ENCODE measurements around the gene EXT2.
A peak's percentile ranks its signal among the peaks of the same experiment; 100 is the strongest.

Gene EXT2

GRCh38 chr11:44133335-44133946 is 38.0 kb downstream of the EXT2 start:
- no peak overlapping the region for H3K27ac ChIP-seq (replicated peaks)
- TF ChIP-seq SPI1 (IDR thresholded peaks at IDR 0.05; ENCODE audit: borderline replicate concordance, low read depth) (no peak), POLR2AphosphoS5 (IDR thresholded peaks at IDR 0.05; ENCODE audit: low read depth) (no peak), GABPA (IDR thresholded peaks at IDR 0.05; ENCODE audit: low read depth) (no peak)
- TF ChIP-seq, protein P1, sequence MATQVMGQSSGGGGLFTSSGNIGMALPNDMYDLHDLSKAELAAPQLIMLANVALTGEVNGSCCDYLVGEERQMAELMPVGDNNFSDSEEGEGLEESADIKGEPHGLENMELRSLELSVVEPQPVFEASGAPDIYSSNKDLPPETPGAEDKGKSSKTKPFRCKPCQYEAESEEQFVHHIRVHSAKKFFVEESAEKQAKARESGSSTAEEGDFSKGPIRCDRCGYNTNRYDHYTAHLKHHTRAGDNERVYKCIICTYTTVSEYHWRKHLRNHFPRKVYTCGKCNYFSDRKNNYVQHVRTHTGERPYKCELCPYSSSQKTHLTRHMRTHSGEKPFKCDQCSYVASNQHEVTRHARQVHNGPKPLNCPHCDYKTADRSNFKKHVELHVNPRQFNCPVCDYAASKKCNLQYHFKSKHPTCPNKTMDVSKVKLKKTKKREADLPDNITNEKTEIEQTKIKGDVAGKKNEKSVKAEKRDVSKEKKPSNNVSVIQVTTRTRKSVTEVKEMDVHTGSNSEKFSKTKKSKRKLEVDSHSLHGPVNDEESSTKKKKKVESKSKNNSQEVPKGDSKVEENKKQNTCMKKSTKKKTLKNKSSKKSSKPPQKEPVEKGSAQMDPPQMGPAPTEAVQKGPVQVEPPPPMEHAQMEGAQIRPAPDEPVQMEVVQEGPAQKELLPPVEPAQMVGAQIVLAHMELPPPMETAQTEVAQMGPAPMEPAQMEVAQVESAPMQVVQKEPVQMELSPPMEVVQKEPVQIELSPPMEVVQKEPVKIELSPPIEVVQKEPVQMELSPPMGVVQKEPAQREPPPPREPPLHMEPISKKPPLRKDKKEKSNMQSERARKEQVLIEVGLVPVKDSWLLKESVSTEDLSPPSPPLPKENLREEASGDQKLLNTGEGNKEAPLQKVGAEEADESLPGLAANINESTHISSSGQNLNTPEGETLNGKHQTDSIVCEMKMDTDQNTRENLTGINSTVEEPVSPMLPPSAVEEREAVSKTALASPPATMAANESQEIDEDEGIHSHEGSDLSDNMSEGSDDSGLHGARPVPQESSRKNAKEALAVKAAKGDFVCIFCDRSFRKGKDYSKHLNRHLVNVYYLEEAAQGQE (IDR thresholded peaks at IDR 0.05; ENCODE audit: insufficient replicate concordance, low read depth): no peak
- TF ChIP-seq, protein P2, sequence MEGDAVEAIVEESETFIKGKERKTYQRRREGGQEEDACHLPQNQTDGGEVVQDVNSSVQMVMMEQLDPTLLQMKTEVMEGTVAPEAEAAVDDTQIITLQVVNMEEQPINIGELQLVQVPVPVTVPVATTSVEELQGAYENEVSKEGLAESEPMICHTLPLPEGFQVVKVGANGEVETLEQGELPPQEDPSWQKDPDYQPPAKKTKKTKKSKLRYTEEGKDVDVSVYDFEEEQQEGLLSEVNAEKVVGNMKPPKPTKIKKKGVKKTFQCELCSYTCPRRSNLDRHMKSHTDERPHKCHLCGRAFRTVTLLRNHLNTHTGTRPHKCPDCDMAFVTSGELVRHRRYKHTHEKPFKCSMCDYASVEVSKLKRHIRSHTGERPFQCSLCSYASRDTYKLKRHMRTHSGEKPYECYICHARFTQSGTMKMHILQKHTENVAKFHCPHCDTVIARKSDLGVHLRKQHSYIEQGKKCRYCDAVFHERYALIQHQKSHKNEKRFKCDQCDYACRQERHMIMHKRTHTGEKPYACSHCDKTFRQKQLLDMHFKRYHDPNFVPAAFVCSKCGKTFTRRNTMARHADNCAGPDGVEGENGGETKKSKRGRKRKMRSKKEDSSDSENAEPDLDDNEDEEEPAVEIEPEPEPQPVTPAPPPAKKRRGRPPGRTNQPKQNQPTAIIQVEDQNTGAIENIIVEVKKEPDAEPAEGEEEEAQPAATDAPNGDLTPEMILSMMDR (IDR thresholded peaks at IDR 0.05; ENCODE audit: insufficient read depth, low read length): peak; percentile 46
- H3K4me3 ChIP-seq (replicated peaks; ENCODE audit: insufficient read depth, low read length): no peak overlapping the region
- no peaks in the 10 kb centered on the region for H3K27me3 ChIP-seq (ENCODE audit: insufficient read depth, poor library complexity, severe bottlenecking)
- no peak for DNase-seq (ENCODE audit: low read depth in 1 of 2, low spot score in 1 of 2)

GRCh38 chr11:44134625-44135024 is 39.1 kb downstream of the EXT2 start:
- Histone ChIP-seq H3K27ac (replicated peaks) (no peak overlapping the region), H3K27me3 (ENCODE audit: insufficient read depth, poor library complexity, severe bottlenecking) (no peaks in the 10 kb centered on the region), H3K4me3 (replicated peaks; ENCODE audit: insufficient read depth, low read length) (no peak overlapping the region)
- TF ChIP-seq POLR2AphosphoS5 (IDR thresholded peaks at IDR 0.05; ENCODE audit: low read depth) (no peak), SPI1 (IDR thresholded peaks at IDR 0.05; ENCODE audit: borderline replicate concordance, low read depth) (no peak), GABPA (IDR thresholded peaks at IDR 0.05; ENCODE audit: low read depth) (no peak)
- TF ChIP-seq, protein P2 (IDR thresholded peaks at IDR 0.05; ENCODE audit: insufficient read depth, low read length): no peak
- TF ChIP-seq, protein P1 (IDR thresholded peaks at IDR 0.05; ENCODE audit: insufficient replicate concordance, low read depth): no peak
- DNase-seq (ENCODE audit: low read depth in 1 of 2, low spot score in 1 of 2): no peak

DNA sequence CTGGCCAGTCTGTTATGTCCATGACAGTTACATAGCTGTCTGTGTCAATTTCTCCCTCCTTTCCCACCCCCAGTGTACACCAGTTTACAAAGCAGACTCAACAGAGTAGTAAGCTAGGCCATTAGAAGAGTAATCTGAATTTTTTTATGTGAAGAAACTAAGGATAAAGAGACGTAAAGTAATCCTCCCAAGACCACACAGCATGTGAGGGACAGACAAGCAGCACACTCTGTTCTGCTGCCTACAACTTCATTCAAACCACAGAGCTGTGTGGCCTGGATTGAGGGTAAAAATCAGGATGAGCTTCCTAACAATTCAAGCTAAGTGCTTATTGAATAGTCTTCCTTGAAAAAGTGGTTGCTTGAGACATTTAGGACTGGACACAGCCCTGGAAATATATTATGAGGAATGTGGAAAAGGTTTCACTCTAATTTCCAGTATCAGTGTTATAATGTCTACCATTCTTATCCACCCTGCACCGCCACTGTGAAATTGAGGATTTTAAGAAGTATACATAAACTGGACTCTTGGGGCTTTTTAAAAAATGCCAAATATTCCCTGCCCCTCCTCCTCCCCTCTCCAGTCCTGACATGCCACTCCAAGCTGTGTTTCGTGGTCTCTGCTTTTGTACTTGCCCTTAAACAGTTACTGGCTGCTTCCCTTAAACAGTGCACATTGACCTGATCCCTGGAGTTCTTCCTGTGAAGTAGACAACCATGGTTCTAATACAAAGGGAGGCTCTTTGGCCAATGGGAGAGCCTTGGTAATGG is 40.9 kb downstream of the EXT2 start:
- Histone ChIP-seq H3K27ac (replicated peaks) (no peak overlapping the region), H3K4me3 (replicated peaks; ENCODE audit: insufficient read depth, low read length) (no peak overlapping the region), H3K27me3 (ENCODE audit: insufficient read depth, poor library complexity, severe bottlenecking) (no peaks in the 10 kb centered on the region)
- no peak for TF ChIP-seq SPI1 (IDR thresholded peaks at IDR 0.05; ENCODE audit: borderline replicate concordance, low read depth)
- no peak for TF ChIP-seq GABPA (IDR thresholded peaks at IDR 0.05; ENCODE audit: low read depth)
- TF ChIP-seq, protein P1 (IDR thresholded peaks at IDR 0.05; ENCODE audit: insufficient replicate concordance, low read depth): no peak
- no peak for TF ChIP-seq POLR2AphosphoS5 (IDR thresholded peaks at IDR 0.05; ENCODE audit: low read depth)
- TF ChIP-seq, protein P2 (IDR thresholded peaks at IDR 0.05; ENCODE audit: insufficient read depth, low read length): no peak
- no peak for DNase-seq (ENCODE audit: low read depth in 1 of 2, low spot score in 1 of 2)

Measured in HL-60 (cell line).